ENCODE results near the gene MIOS. TPM values are rescaled to one million over a fixed set of nuclear protein-coding genes. Genes with fewer than 3 reads are reported as not detected.

The MIOS gene
- total RNA-seq, 6 experiments from 2014 or later = 30.2 to 39.0 (median 35.1) TPM

GRCh38 chr7:7596176-7596575 is 29.5 kb downstream of the MIOS start:
- peaks cover 22% of the 10 kb centered on the region for H3K36me3 Mint-ChIP-seq (ENCODE audit: low read depth)
- no peak for DNase-seq

GRCh38 chr7:7607010-7607409 is 40.3 kb downstream of the MIOS start:
- Mint-ChIP-seq H3K9me3 (no peaks in the 10 kb centered on the region), H3K36me3 (ENCODE audit: low read depth) (peaks cover 12% of the 10 kb centered on the region), H3K27ac (no peak overlapping the region), H3K27me3 (ENCODE audit: insufficient read depth) (no peaks in the 10 kb centered on the region), H3K4me1 (ENCODE audit: low read depth) (no peaks in the 10 kb centered on the region), H3K4me3 (no peak overlapping the region)
- no peak for DNase-seq
- no peak for TF ChIP-seq CTCF (IDR thresholded peaks at IDR 0.05)

More at GRCh38 chr7:7596176-7596575, 29.5 kb downstream of the MIOS start:
- Mint-ChIP-seq H3K4me1 (ENCODE audit: low read depth) (no peaks in the 10 kb centered on the region; the same call in 1 of the 2 replicates), H3K27ac (no peak overlapping the region), H3K27me3 (ENCODE audit: insufficient read depth) (no peaks in the 10 kb centered on the region), H3K9me3 (peaks cover 4% of the 10 kb centered on the region; the same call in 1 of the 2 replicates), H3K4me3 (no peak overlapping the region)
- no peak for TF ChIP-seq CTCF (IDR thresholded peaks at IDR 0.05)

- TF ChIP-seq CTCF (IDR thresholded peaks at IDR 0.05) = no peak
- Mint-ChIP-seq H3K4me3 (no peak overlapping the region), H3K9me3 (no peaks in the 10 kb centered on the region), H3K27me3 (ENCODE audit: insufficient read depth) (no peaks in the 10 kb centered on the region), H3K4me1 (ENCODE audit: low read depth) (no peaks in the 10 kb centered on the region), H3K27ac (no peak overlapping the region), H3K36me3 (ENCODE audit: low read depth) (peaks cover 12% of the 10 kb centered on the region)
- no peak for DNase-seq
Observed at GRCh38 chr7:7609330-7609729, 42.6 kb downstream of the MIOS start.

- TF ChIP-seq CTCF (IDR thresholded peaks at IDR 0.05) = no peak
- Mint-ChIP-seq H3K27me3 (ENCODE audit: insufficient read depth) (no peaks in the 10 kb centered on the region), H3K27ac (no peak overlapping the region), H3K36me3 (ENCODE audit: low read depth) (peaks cover 5% of the 10 kb centered on the region), H3K4me3 (no peak overlapping the region), H3K4me1 (ENCODE audit: low read depth) (no peaks in the 10 kb centered on the region), H3K9me3 (no peaks in the 10 kb centered on the region)
- DNase-seq = no peak
Observed at GRCh38 chr7:7612519-7612918, 45.8 kb downstream of the MIOS start.

- no peak for TF ChIP-seq CTCF (IDR thresholded peaks at IDR 0.05)
- Mint-ChIP-seq H3K27me3 (ENCODE audit: insufficient read depth) (no peaks in the 10 kb centered on the region), H3K36me3 (ENCODE audit: low read depth) (no peaks in the 10 kb centered on the region), H3K27ac (no peak overlapping the region), H3K4me1 (ENCODE audit: low read depth) (no peaks in the 10 kb centered on the region), H3K9me3 (no peaks in the 10 kb centered on the region), H3K4me3 (no peak overlapping the region)
- DNase-seq = no peak
Observed at GRCh38 chr7:7613210-7613609, 46.5 kb downstream of the MIOS start.
